Transverse colon (tissue), 4 donors: Measurements from ENCODE around the gene CDK14. TPM values are rescaled to one million over a fixed set of nuclear protein-coding genes. Genes with fewer than 3 reads are reported as not detected.

ENCODE experiments used
- DNase-seq: peaks from one replicate; pipeline ENCODE4 v3.0.0-alpha.2; 2019
- H3K27ac ChIP-seq, 4 donors: fragments of 200-600 bp; sonication (generic); 2 replicates each; pipeline ENCODE4 v1.5.1; 2016 to 2018; ENCODE audit warnings: inconsistent platforms in 4 of 4
- H3K27me3 ChIP-seq: fragments of 200-600 bp; sonication (generic); 2 replicates; pipeline ENCODE4 v1.5.1; 2017; ENCODE audit warnings: inconsistent platforms
- H3K36me3 ChIP-seq, 4 donors: fragments of 200-600 bp; sonication (generic); 2 replicates each; pipeline ENCODE4 v1.5.1; 2017 to 2019; ENCODE audit warnings: inconsistent platforms in 4 of 4
- H3K4me1 ChIP-seq, 4 donors: fragments of 200-600 bp; sonication (generic); 2 replicates each; pipeline ENCODE4 v1.5.1; 2017 to 2020; ENCODE audit warnings: inconsistent platforms in 4 of 4
- H3K4me3 ChIP-seq, 4 donors: fragments of 200-600 bp; sonication (generic); 1 replicate in 1 of 4; 2 replicates in 3 of 4; pipeline versions ENCODE4 v1.5.1 to v1.6.1; 2017 to 2019; ENCODE audit warnings: inconsistent platforms in 4 of 4
- H3K9me3 ChIP-seq, 2 donors: fragments of 200-600 bp; sonication (generic); 2 replicates each; pipeline ENCODE4 v1.5.1; 2017 to 2019; ENCODE audit warnings: inconsistent platforms in 2 of 2
- CTCF ChIP-seq, 5 experiments: fragments of 200-600 bp in 3 of 5; fragments of 450-650 bp in 2 of 5; sonication (generic) in 3 of 5; IDR thresholded peaks; 1 replicate in 2 of 5; 2 replicates in 3 of 5; pipeline ENCODE4 v1.5.1; 2016 to 2017; ENCODE audit warnings: antibody characterized with exemption in 5 of 5, inconsistent platforms in 3 of 5, mild to moderate bottlenecking in 2 of 5, moderate library complexity in 1 of 5
- EP300 ChIP-seq: sonication (generic); formaldehyde crosslinking; IDR thresholded peaks from one replicate; pipeline ENCODE4 v1.6.1; 2017; ENCODE audit warnings: antibody characterized with exemption, low read depth
- POLR2A ChIP-seq: fragments of 450-650 bp; IDR thresholded peaks from one replicate; pipeline ENCODE4 v1.6.1; 2016; ENCODE audit warnings: antibody characterized with exemption, mild to moderate bottlenecking, moderate library complexity
- POLR2AphosphoS5 ChIP-seq, 3 donors: sonication (generic); formaldehyde crosslinking; IDR thresholded peaks; one replicate each; pipeline ENCODE4 v1.6.1; 2016; ENCODE audit warnings: antibody characterized with exemption in 3 of 3
- WGBS, 2 donors: methylation state at CpG; one replicate each; pipeline ENCODE4 v1.1.5; 2018; ENCODE audit warnings: low coverage in 1 of 2; 5-methylcytosine and 5-hydroxymethylcytosine counted together
- in situ Hi-C, 4 donors: fragments of 200-750 bp; cut with MboI; loops; one replicate each; pipeline versions ENCODE4 v1.15.0 to v1.15.1; 2017; ENCODE audit warnings: low sequenced_read_pairs in 3 of 4, low pct_ligation_motif_present in 1 of 4, low pct_unique_long_range_greater_than_20kb in 1 of 4
- intact Hi-C: fragments of 100-400 bp; cut with DNase I; formaldehyde crosslinking; loops from one replicate; pipeline ENCODE4 v1.15.1; 2023; ENCODE audit warnings: low total_unique reads
- total RNA-seq, 4 donors: library from RNA; depleted of rRNA; stranded (reverse); fragments of >200 nt; gene quantifications; one replicate each; pipeline ENCODE4 v1.1.0, GENCODE V29; 2016

CDK14 gene
- total RNA-seq, 4 donors from 2014 or later: 0.40 to 15.4 (median 4.8) TPM

- TF ChIP-seq CTCF (IDR thresholded peaks at IDR 0.05) (no peak), POLR2A (no peak), EP300 (no peak), POLR2AphosphoS5 (IDR thresholded peaks at IDR 0.05) (no peak)
- no peaks in the 10 kb centered on the region for H3K4me1 ChIP-seq
- DNase-seq: no peak
- WGBS, 2 donors: 88 to 96% methylated on average over 3 of the region's 3 CpGs
- in situ Hi-C loops: no loop called here
- H3K27ac ChIP-seq: no peak overlapping the region
- no peaks in the 10 kb centered on the region for H3K9me3 ChIP-seq
- no peak overlapping the region for H3K4me3 ChIP-seq
- no peaks in the 10 kb centered on the region for H3K27me3 ChIP-seq
- intact Hi-C loops: no loop called here
- no peaks in the 10 kb centered on the region for H3K36me3 ChIP-seq
These were observed 234.2 kb downstream of the CDK14 start for GRCh38 chr7:90830308-90830707.

GRCh38 chr7:90832726-90833125 is 236.6 kb downstream of the CDK14 start:
- no peaks in the 10 kb centered on the region for H3K4me1 ChIP-seq
- no peaks in the 10 kb centered on the region for H3K9me3 ChIP-seq
- DNase-seq: no peak
- TF ChIP-seq POLR2A: no peak
- no peak for TF ChIP-seq EP300
- TF ChIP-seq CTCF (IDR thresholded peaks at IDR 0.05): no peak
- TF ChIP-seq POLR2AphosphoS5 (IDR thresholded peaks at IDR 0.05): no peak
- H3K4me3 ChIP-seq: no peak overlapping the region
- WGBS, 2 donors: 94 to 100% methylated on average over 1 to 3 of the region's 3 CpGs
- intact Hi-C loops (no loop called here), in situ Hi-C loops (no loop called here)
- no peaks in the 10 kb centered on the region for H3K27me3 ChIP-seq
- no peak overlapping the region for H3K27ac ChIP-seq
- no peaks in the 10 kb centered on the region for H3K36me3 ChIP-seq

- Histone ChIP-seq H3K36me3 (no peaks in the 10 kb centered on the region), H3K27me3 (no peaks in the 10 kb centered on the region), H3K4me3 (no peak overlapping the region), H3K27ac (no peak overlapping the region), H3K4me1 (no peaks in the 10 kb centered on the region), H3K9me3 (no peaks in the 10 kb centered on the region)
- no peak for DNase-seq
- 93 to 100% methylated on average over 1 of the region's 1 CpG for WGBS, 2 donors
- intact Hi-C loops: no loop called here
- in situ Hi-C loops: no loop called here
- TF ChIP-seq CTCF (IDR thresholded peaks at IDR 0.05) (no peak), POLR2A (no peak)
These were observed 237.3 kb downstream of the CDK14 start for GRCh38 chr7:90833443-90833842.

GRCh38 chr7:90834771-90835170 is 238.7 kb downstream of the CDK14 start:
- no peak overlapping the region for H3K4me3 ChIP-seq
- H3K27ac ChIP-seq: no peak overlapping the region
- in situ Hi-C loops: no loop called here
- TF ChIP-seq POLR2AphosphoS5 (IDR thresholded peaks at IDR 0.05) (no peak), EP300 (no peak)
- DNase-seq: no peak
- no peaks in the 10 kb centered on the region for H3K9me3 ChIP-seq
- 97 to 100% methylated on average over 2 of the region's 2 CpGs for WGBS, 2 donors
- no peaks in the 10 kb centered on the region for H3K36me3 ChIP-seq
- intact Hi-C loops: no loop called here
- H3K27me3 ChIP-seq: no peaks in the 10 kb centered on the region
- H3K4me1 ChIP-seq: no peaks in the 10 kb centered on the region

- Histone ChIP-seq H3K9me3 (no peaks in the 10 kb centered on the region), H3K36me3 (no peaks in the 10 kb centered on the region), H3K4me3 (no peak overlapping the region), H3K4me1 (no peaks in the 10 kb centered on the region), H3K27me3 (no peaks in the 10 kb centered on the region), H3K27ac (no peak overlapping the region)
- no peak for TF ChIP-seq CTCF (IDR thresholded peaks at IDR 0.05)
- TF ChIP-seq EP300: no peak
- no peak for TF ChIP-seq POLR2AphosphoS5 (IDR thresholded peaks at IDR 0.05)
- no peak for TF ChIP-seq POLR2A
- DNase-seq: no peak
- in situ Hi-C loops: no loop called here
- intact Hi-C loops: no loop called here
- WGBS, 2 donors: 89 to 100% methylated on average over 1 of the region's 1 CpG
These were observed 239.7 kb downstream of the CDK14 start for GRCh38 chr7:90835861-90836260.
